Measurements from ENCODE around the gene RIPPLY1.

The RIPPLY1 gene

DNA sequence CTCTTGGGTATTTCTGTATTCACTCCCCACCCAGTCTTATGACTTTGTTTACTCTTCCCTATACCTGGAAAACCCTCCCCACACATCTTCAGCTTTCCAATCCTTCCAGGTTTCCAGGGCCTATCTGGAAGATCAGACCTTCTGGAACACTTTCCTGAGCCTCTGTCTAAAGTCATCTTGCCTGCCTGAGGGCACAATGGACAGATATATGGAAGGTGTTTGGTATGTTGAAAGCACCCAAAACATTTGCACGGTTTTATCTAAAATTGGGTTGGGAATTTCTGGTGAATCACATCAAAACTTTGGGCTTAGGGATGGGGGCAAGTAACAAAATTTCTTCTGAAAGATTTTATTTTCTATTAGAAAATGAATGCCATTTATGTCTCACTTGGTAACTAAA is 33.1 kb upstream of the RIPPLY1 start:
- Histone ChIP-seq H3K9ac (ENCODE audit: low read length) (no peak overlapping the region), H4K20me1 (ENCODE audit: low read depth, low read length) (no peaks in the 10 kb centered on the region), H3F3A (ENCODE audit: insufficient read depth) (no peaks in the 10 kb centered on the region), H2AFZ (ENCODE audit: low read depth, low read length, severe bottlenecking) (no peak overlapping the region), H3K79me2 (ENCODE audit: insufficient read depth, low read length) (no peaks in the 10 kb centered on the region), H3K9me2 (replicated peaks; ENCODE audit: insufficient read depth, low read length) (no peaks in the 10 kb centered on the region), H3K9me3 (ENCODE audit: insufficient read depth, low read length) (no peaks in the 10 kb centered on the region), H3K4me2 (ENCODE audit: low read depth, low read length, poor library complexity, severe bottlenecking) (no peak overlapping the region), H3K4me3 (ENCODE audit: insufficient read depth, low read length, poor library complexity, severe bottlenecking) (no peak overlapping the region), H3K27ac (ENCODE audit: low read depth, low read length) (no peak overlapping the region), H3K36me3 (ENCODE audit: low read length) (no peaks in the 10 kb centered on the region), H3K27me3 (ENCODE audit: low read length) (no peaks in the 10 kb centered on the region)
- TF ChIP-seq, protein P1, sequence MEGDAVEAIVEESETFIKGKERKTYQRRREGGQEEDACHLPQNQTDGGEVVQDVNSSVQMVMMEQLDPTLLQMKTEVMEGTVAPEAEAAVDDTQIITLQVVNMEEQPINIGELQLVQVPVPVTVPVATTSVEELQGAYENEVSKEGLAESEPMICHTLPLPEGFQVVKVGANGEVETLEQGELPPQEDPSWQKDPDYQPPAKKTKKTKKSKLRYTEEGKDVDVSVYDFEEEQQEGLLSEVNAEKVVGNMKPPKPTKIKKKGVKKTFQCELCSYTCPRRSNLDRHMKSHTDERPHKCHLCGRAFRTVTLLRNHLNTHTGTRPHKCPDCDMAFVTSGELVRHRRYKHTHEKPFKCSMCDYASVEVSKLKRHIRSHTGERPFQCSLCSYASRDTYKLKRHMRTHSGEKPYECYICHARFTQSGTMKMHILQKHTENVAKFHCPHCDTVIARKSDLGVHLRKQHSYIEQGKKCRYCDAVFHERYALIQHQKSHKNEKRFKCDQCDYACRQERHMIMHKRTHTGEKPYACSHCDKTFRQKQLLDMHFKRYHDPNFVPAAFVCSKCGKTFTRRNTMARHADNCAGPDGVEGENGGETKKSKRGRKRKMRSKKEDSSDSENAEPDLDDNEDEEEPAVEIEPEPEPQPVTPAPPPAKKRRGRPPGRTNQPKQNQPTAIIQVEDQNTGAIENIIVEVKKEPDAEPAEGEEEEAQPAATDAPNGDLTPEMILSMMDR (IDR thresholded peaks at IDR 0.05; ENCODE audit: insufficient read depth, low read length, poor library complexity, severe bottlenecking), result no peak
- TF ChIP-seq EZH2phosphoT487 (conservative IDR thresholded peaks at IDR 0.05; ENCODE audit: low read length), result no peak

DNA sequence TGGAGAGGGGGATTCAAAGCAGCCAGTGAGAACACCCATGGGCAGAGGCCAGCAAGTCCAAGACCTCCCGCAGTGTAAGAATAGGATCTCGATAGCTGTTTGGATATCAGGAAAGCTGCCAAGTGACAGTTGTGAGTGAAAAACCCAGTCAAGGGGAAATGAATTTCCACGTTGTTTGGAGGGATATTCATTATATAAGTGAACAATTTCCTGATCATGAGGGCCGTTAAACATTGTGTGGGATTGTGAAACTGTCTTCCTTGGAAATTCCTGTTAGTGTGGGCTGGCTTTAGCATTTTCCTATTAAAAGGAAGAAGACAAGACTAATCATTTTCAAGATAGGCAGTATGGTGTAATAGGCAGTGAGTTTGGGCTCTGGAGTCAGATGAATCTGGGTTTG is 32.0 kb upstream of the RIPPLY1 start:
- H2AFZ ChIP-seq (ENCODE audit: low read depth, low read length, severe bottlenecking), result no peak overlapping the region
- no peak overlapping the region for H3K9ac ChIP-seq (ENCODE audit: low read length)
- no peaks in the 10 kb centered on the region for H3K9me2 ChIP-seq (replicated peaks; ENCODE audit: insufficient read depth, low read length)
- H3K4me2 ChIP-seq (ENCODE audit: low read depth, low read length, poor library complexity, severe bottlenecking), result no peak overlapping the region
- no peaks in the 10 kb centered on the region for H3F3A ChIP-seq (ENCODE audit: insufficient read depth)
- no peaks in the 10 kb centered on the region for H3K27me3 ChIP-seq (ENCODE audit: low read length)
- H4K20me1 ChIP-seq (ENCODE audit: low read depth, low read length), result no peaks in the 10 kb centered on the region
- H3K27ac ChIP-seq (ENCODE audit: low read depth, low read length), result no peak overlapping the region
- H3K36me3 ChIP-seq (ENCODE audit: low read length), result no peaks in the 10 kb centered on the region
- no peak overlapping the region for H3K4me3 ChIP-seq (ENCODE audit: insufficient read depth, low read length, poor library complexity, severe bottlenecking)
- no peaks in the 10 kb centered on the region for H3K79me2 ChIP-seq (ENCODE audit: insufficient read depth, low read length)
- TF ChIP-seq, protein P1 (IDR thresholded peaks at IDR 0.05; ENCODE audit: insufficient read depth, low read length, poor library complexity, severe bottlenecking), result no peak
- TF ChIP-seq EZH2phosphoT487 (conservative IDR thresholded peaks at IDR 0.05; ENCODE audit: low read length), result no peak
- H3K9me3 ChIP-seq (ENCODE audit: insufficient read depth, low read length), result no peaks in the 10 kb centered on the region

DNA sequence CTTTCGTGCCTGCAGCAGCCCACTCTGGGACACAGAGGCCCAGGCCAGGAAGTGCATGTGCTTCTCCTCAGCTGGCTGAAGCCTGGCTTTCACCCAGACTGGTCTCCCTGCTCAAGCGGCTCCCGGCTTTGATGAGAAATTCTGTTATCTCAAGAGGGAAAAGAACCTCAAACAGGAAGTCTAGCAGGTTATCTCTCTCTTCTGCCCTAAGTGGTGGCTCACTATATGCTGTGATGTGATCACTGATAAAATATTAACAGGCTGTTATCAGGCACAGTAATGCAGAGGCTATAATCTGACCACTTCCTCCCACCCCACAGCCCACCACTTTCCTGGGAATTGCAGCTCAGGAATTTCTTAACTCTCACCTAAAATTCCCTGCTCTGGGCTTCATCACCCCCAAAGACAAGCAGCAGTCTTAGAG is 30.4 kb upstream of the RIPPLY1 start:
- no peaks in the 10 kb centered on the region for H3K9me3 ChIP-seq (ENCODE audit: insufficient read depth, low read length)
- H3K36me3 ChIP-seq (ENCODE audit: low read length), result no peaks in the 10 kb centered on the region
- no peak overlapping the region for H3K9ac ChIP-seq (ENCODE audit: low read length)
- H3F3A ChIP-seq (ENCODE audit: insufficient read depth), result no peaks in the 10 kb centered on the region
- H3K27ac ChIP-seq (ENCODE audit: low read depth, low read length), result no peak overlapping the region
- H3K4me3 ChIP-seq (ENCODE audit: insufficient read depth, low read length, poor library complexity, severe bottlenecking), result no peak overlapping the region
- no peak overlapping the region for H3K4me2 ChIP-seq (ENCODE audit: low read depth, low read length, poor library complexity, severe bottlenecking)
- no peaks in the 10 kb centered on the region for H3K27me3 ChIP-seq (ENCODE audit: low read length)
- H2AFZ ChIP-seq (ENCODE audit: low read depth, low read length, severe bottlenecking), result no peak overlapping the region
- no peaks in the 10 kb centered on the region for H3K9me2 ChIP-seq (replicated peaks; ENCODE audit: insufficient read depth, low read length)
- TF ChIP-seq EZH2phosphoT487 (conservative IDR thresholded peaks at IDR 0.05; ENCODE audit: low read length), result no peak
- TF ChIP-seq, protein P1 (IDR thresholded peaks at IDR 0.05; ENCODE audit: insufficient read depth, low read length, poor library complexity, severe bottlenecking), result no peak
- no peaks in the 10 kb centered on the region for H3K79me2 ChIP-seq (ENCODE audit: insufficient read depth, low read length)
- no peaks in the 10 kb centered on the region for H4K20me1 ChIP-seq (ENCODE audit: low read depth, low read length)

All from SU-DHL-6 (cell line).